ENCODE measurements around the gene CAPRIN1.

The CAPRIN1 gene

GRCh38 chr11:34051349-34052035, at the start of gene CAPRIN1:
Gene CAPRIN1 (plus strand): TSS chr11:34051731. CDS start chr11:34052421, 690 bp downstream.
- peak; percentile 91 for DNase-seq (ENCODE audit: low spot score)

GRCh38 chr11:34002420-34002819, 49.1 kb upstream of the CAPRIN1 start:
- DNase-seq (ENCODE audit: low spot score), result no peak

GRCh38 chr11:34004236-34004635, 47.3 kb upstream of the CAPRIN1 start:
- no peak for DNase-seq (ENCODE audit: low spot score)

GRCh38 chr11:34006876-34007275, 44.7 kb upstream of the CAPRIN1 start:
- no peak for DNase-seq (ENCODE audit: low spot score)

- DNase-seq (ENCODE audit: low spot score), result no peak
Measured at GRCh38 chr11:34012734-34013133, 38.8 kb upstream of the CAPRIN1 start.

- no peak for DNase-seq (ENCODE audit: low spot score)
Measured at GRCh38 chr11:34013898-34014571, 37.5 kb upstream of the CAPRIN1 start.

- DNase-seq (ENCODE audit: low spot score), result no peak
Measured at GRCh38 chr11:34021977-34022735, 29.4 kb upstream of the CAPRIN1 start.

GRCh38 chr11:34026432-34026831, 25.1 kb upstream of the CAPRIN1 start:
- DNase-seq (ENCODE audit: low spot score), result no peak

- no peak for DNase-seq (ENCODE audit: low spot score)
Measured at GRCh38 chr11:34027516-34028408, 23.8 kb upstream of the CAPRIN1 start.

GRCh38 chr11:34028425-34028824, 23.1 kb upstream of the CAPRIN1 start:
- DNase-seq (ENCODE audit: low spot score), result no peak

GRCh38 chr11:34029176-34029575, 22.4 kb upstream of the CAPRIN1 start:
- DNase-seq (ENCODE audit: low spot score), result no peak

GRCh38 chr11:34030382-34030781, 21.1 kb upstream of the CAPRIN1 start:
- DNase-seq (ENCODE audit: low spot score), result no peak

- DNase-seq (ENCODE audit: low spot score), result no peak
Measured at GRCh38 chr11:34033399-34033798, 18.1 kb upstream of the CAPRIN1 start.

GRCh38 chr11:34034053-34034452, 17.5 kb upstream of the CAPRIN1 start:
- no peak for DNase-seq (ENCODE audit: low spot score)

GRCh38 chr11:34036456-34036855, 15.1 kb upstream of the CAPRIN1 start:
- no peak for DNase-seq (ENCODE audit: low spot score)

- DNase-seq (ENCODE audit: low spot score), result no peak
Measured at GRCh38 chr11:34037016-34037415, 14.5 kb upstream of the CAPRIN1 start.

GRCh38 chr11:34040571-34040970, 11.0 kb upstream of the CAPRIN1 start:
- no peak for DNase-seq (ENCODE audit: low spot score)

GRCh38 chr11:34044664-34045485, 6.7 kb upstream of the CAPRIN1 start:
- DNase-seq (ENCODE audit: low spot score), result no peak

- DNase-seq (ENCODE audit: low spot score), result no peak
Measured at GRCh38 chr11:34049028-34049427, 2.5 kb upstream of the CAPRIN1 start.

GRCh38 chr11:34050581-34051348, 766 bp upstream of the CAPRIN1 start:
- DNase-seq (ENCODE audit: low spot score), result no peak

All from iPS-NIHi11 (cell line).